ENCODE measurements around the gene KLK14. TPM values are rescaled to one million over a fixed set of nuclear protein-coding genes. Genes with fewer than 3 reads are reported as not detected.
A peak's percentile ranks its signal among the peaks of the same experiment; 100 is the strongest.

Gene KLK14
- total RNA-seq, 2 experiments from 2014 or later, result 0.84 TPM; not detected in 1

- ChIA-PET POLR2A (interaction anchor here (0.7 kb wide), 1 partner anchor 35 kb away, joined by 3 read pairs; no protein-coding TSS in a partner anchor), CTCF (ENCODE audit: unreplicated experiment) (no interaction called here)
- Histone ChIP-seq H3K4me2 (ENCODE audit: low read length) (no peak overlapping the region), H3K27ac (ENCODE audit: low read depth, low read length, poor library complexity, severe bottlenecking) (no peak overlapping the region), H3K4me3 (ENCODE audit: low read depth, low read length, poor library complexity, severe bottlenecking) (no peak overlapping the region), H3K79me2 (ENCODE audit: insufficient read depth, low read depth, low read length) (no peaks in the 10 kb centered on the region), H4K20me1 (ENCODE audit: insufficient read depth, low read length) (no peaks in the 10 kb centered on the region), H3K9me3 (ENCODE audit: low read length) (no peaks in the 10 kb centered on the region), H2AFZ (ENCODE audit: low read length) (no peak overlapping the region), H3K36me3 (ENCODE audit: insufficient read depth, low read length) (no peaks in the 10 kb centered on the region), H3K9me2 (ENCODE audit: insufficient read depth, low read length) (no peaks in the 10 kb centered on the region), H3K4me1 (ENCODE audit: insufficient read depth, low read length, poor library complexity, severe bottlenecking) (peaks cover 11% of the 10 kb centered on the region)
- TF ChIP-seq CTCF (conservative IDR thresholded peaks at IDR 0.05; ENCODE audit: low read length) (no peak), EZH2phosphoT487 (IDR thresholded peaks at IDR 0.05; ENCODE audit: borderline replicate concordance, low read depth, low read length) (no peak)
- BruUV-seq (replicated peaks), result no TSS peak
- intact Hi-C loops (cut with micrococcal nuclease; ENCODE audit: unreplicated experiment), result no loop called here
- no peak for DNase-seq (ENCODE audit: low spot score)
Observed at GRCh38 chr19:51129716-51130115, 47.0 kb upstream of the KLK14 start.

GRCh38 chr19:51128227-51128626 is 45.5 kb upstream of the KLK14 start:
- no peaks in the 10 kb centered on the region for H3K79me2 ChIP-seq (ENCODE audit: insufficient read depth, low read depth, low read length)
- no peaks in the 10 kb centered on the region for H3K9me2 ChIP-seq (ENCODE audit: insufficient read depth, low read length)
- H3K36me3 ChIP-seq (ENCODE audit: insufficient read depth, low read length), result no peaks in the 10 kb centered on the region
- H4K20me1 ChIP-seq (ENCODE audit: insufficient read depth, low read length), result no peaks in the 10 kb centered on the region
- no peaks in the 10 kb centered on the region for H3K9me3 ChIP-seq (ENCODE audit: low read length)
- intact Hi-C loops (cut with micrococcal nuclease; ENCODE audit: unreplicated experiment), result no loop called here
- ChIA-PET POLR2A (no interaction called here), CTCF (ENCODE audit: unreplicated experiment) (no interaction called here)
- H3K4me2 ChIP-seq (ENCODE audit: low read length), result peak overlapping the region; percentile 44; the same call in 1 of the 2 replicates
- no peak for DNase-seq (ENCODE audit: low spot score)
- TF ChIP-seq EZH2phosphoT487 (IDR thresholded peaks at IDR 0.05; ENCODE audit: borderline replicate concordance, low read depth, low read length) (no peak), CTCF (conservative IDR thresholded peaks at IDR 0.05; ENCODE audit: low read length) (no peak)
- H3K27ac ChIP-seq (ENCODE audit: low read depth, low read length, poor library complexity, severe bottlenecking), result no peak overlapping the region
- no peak overlapping the region for H2AFZ ChIP-seq (ENCODE audit: low read length)
- no peak overlapping the region for H3K4me3 ChIP-seq (ENCODE audit: low read depth, low read length, poor library complexity, severe bottlenecking)
- no TSS peak for BruUV-seq (replicated peaks)
- H3K4me1 ChIP-seq (ENCODE audit: insufficient read depth, low read length, poor library complexity, severe bottlenecking), result peaks cover 18% of the 10 kb centered on the region

GRCh38 chr19:51127755-51128154 is 45.1 kb upstream of the KLK14 start:
- Histone ChIP-seq H3K79me2 (ENCODE audit: insufficient read depth, low read depth, low read length) (no peaks in the 10 kb centered on the region), H2AFZ (ENCODE audit: low read length) (no peak overlapping the region), H3K36me3 (ENCODE audit: insufficient read depth, low read length) (no peaks in the 10 kb centered on the region), H3K9me3 (ENCODE audit: low read length) (no peaks in the 10 kb centered on the region), H3K4me1 (ENCODE audit: insufficient read depth, low read length, poor library complexity, severe bottlenecking) (peaks cover 23% of the 10 kb centered on the region), H3K27ac (ENCODE audit: low read depth, low read length, poor library complexity, severe bottlenecking) (no peak overlapping the region), H4K20me1 (ENCODE audit: insufficient read depth, low read length) (no peaks in the 10 kb centered on the region), H3K4me2 (ENCODE audit: low read length) (peak overlapping the region; percentile 44; the same call in 1 of the 2 replicates), H3K4me3 (ENCODE audit: low read depth, low read length, poor library complexity, severe bottlenecking) (no peak overlapping the region), H3K9me2 (ENCODE audit: insufficient read depth, low read length) (no peaks in the 10 kb centered on the region)
- BruUV-seq (replicated peaks), result no TSS peak
- TF ChIP-seq CTCF (conservative IDR thresholded peaks at IDR 0.05; ENCODE audit: low read length) (no peak), EZH2phosphoT487 (IDR thresholded peaks at IDR 0.05; ENCODE audit: borderline replicate concordance, low read depth, low read length) (no peak)
- DNase-seq (ENCODE audit: low spot score), result no peak
- ChIA-PET POLR2A (no interaction called here), CTCF (ENCODE audit: unreplicated experiment) (no interaction called here)
- intact Hi-C loops (cut with micrococcal nuclease; ENCODE audit: unreplicated experiment), result no loop called here

All from OCI-LY7 (cell line).